ENCODE results near the gene METTL14.

The METTL14 gene

DNA sequence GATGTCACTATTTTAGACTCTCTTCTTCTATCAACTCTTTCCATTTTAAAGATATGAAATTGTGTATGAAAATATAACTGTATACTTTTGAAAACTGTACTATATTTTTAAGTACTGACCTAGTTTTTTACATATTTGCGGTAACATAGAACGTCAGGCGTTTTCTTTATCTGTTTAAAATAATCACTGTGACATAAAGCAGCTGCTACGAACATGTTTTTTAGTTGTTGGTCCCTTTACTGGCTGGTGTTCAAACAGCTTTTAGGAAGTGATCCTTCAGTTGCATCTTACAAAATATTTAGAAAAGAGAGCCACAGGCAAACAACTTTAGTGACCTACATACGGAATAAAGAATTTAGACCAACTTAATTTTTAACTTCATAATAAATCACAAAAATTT is 73.1 kb downstream of the METTL14 start:
- no peak overlapping the region for H3K4me3 ChIP-seq (ENCODE audit: low read length)
- no peak overlapping the region for H3K27ac ChIP-seq (ENCODE audit: low read length)
- WGBS (ENCODE audit: insufficient coverage, insufficient read length), result 100% methylated on average over 1 of the region's 5 CpGs
- H3K27me3 ChIP-seq (ENCODE audit: control insufficient read depth, insufficient read depth, low read length), result no peaks in the 10 kb centered on the region
- no peak for DNase-seq (ENCODE audit: low read depth, low spot score)
- no peaks in the 10 kb centered on the region for H3K4me1 ChIP-seq (ENCODE audit: control insufficient read depth, insufficient read depth, low read length)
- no peaks in the 10 kb centered on the region; the same call in 1 of the 2 replicates for H3K36me3 ChIP-seq (ENCODE audit: control insufficient read depth, insufficient read depth, low read length)
- H3K9me3 ChIP-seq (ENCODE audit: control insufficient read depth, insufficient read depth, low read length), result no peaks in the 10 kb centered on the region

DNA sequence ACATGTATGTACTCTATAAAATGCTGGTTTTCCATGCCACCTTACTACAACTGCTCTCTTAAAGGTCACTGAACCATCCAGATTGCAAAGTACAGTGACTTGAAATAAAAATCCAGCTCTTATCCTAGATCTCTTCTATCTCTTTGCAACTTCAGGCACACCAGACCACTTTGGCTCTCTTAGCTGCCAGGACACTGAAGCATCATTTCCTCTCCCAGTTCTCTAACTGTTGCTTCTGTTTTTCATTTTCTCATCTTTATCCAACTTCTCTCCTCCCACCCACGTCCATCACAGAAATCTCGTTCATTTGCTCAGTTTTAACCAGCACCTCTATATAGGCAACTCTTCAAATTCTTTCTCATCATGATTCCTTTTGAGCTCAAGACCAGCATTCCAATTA is 74.3 kb downstream of the METTL14 start:
- DNase-seq (ENCODE audit: low read depth, low spot score), result no peak
- Histone ChIP-seq H3K4me1 (ENCODE audit: control insufficient read depth, insufficient read depth, low read length) (no peaks in the 10 kb centered on the region), H3K27ac (ENCODE audit: low read length) (no peak overlapping the region), H3K4me3 (ENCODE audit: low read length) (no peak overlapping the region), H3K9me3 (ENCODE audit: control insufficient read depth, insufficient read depth, low read length) (no peaks in the 10 kb centered on the region), H3K27me3 (ENCODE audit: control insufficient read depth, insufficient read depth, low read length) (no peaks in the 10 kb centered on the region), H3K36me3 (ENCODE audit: control insufficient read depth, insufficient read depth, low read length) (no peaks in the 10 kb centered on the region; the same call in 1 of the 2 replicates)
- WGBS (ENCODE audit: insufficient coverage, insufficient read length), result 100% methylated on average over 2 of the region's 2 CpGs

DNA sequence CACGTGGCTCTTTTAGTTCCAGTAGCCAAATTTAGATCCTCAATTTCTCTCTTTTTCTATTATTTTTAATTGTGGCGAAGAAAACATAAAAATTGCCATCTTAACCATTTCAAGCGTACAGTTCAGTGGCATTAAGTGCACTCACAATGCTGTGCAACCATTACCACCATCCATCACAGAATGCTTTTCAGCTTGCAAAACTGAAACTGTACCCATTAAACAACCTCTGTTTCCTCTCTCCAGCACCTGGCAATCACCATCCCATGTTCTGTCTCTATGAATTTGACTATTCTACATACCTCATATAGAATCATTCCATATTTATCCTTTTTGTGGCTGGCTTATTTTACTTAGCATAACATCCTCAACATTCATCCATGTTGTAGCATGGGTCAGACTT is 74.9 kb downstream of the METTL14 start:
- Histone ChIP-seq H3K27ac (ENCODE audit: low read length) (no peak overlapping the region), H3K27me3 (ENCODE audit: control insufficient read depth, insufficient read depth, low read length) (no peaks in the 10 kb centered on the region), H3K4me1 (ENCODE audit: control insufficient read depth, insufficient read depth, low read length) (no peaks in the 10 kb centered on the region), H3K36me3 (ENCODE audit: control insufficient read depth, insufficient read depth, low read length) (no peaks in the 10 kb centered on the region; the same call in 1 of the 2 replicates), H3K4me3 (ENCODE audit: low read length) (no peak overlapping the region), H3K9me3 (ENCODE audit: control insufficient read depth, insufficient read depth, low read length) (no peaks in the 10 kb centered on the region)
- WGBS (ENCODE audit: insufficient coverage, insufficient read length), result no CpG with 5 or more reads among the region's 3 CpGs
- DNase-seq (ENCODE audit: low read depth, low spot score), result no peak

DNA sequence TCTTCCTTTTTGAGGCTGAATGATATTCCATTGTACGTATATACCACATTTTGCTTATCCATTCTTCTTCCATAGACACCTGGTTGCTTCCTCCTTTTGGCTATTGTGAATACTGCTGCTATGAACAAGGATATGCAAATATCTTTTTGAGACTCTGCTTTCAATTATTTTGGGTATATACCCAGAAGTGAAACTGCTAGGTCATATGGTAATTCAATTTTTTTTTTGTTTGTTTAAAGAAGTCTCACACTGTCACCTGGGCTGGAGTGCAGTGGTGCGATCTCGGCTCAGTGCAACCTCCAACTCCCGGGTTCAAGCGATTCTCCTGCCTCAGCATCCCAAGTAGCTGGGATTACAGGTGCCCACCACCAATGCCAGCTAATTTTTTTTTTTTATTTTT is 75.3 kb downstream of the METTL14 start:
- H3K36me3 ChIP-seq (ENCODE audit: control insufficient read depth, insufficient read depth, low read length), result no peaks in the 10 kb centered on the region; the same call in 1 of the 2 replicates
- WGBS (ENCODE audit: insufficient coverage, insufficient read length), result no CpG with 5 or more reads among the region's 5 CpGs
- no peaks in the 10 kb centered on the region for H3K9me3 ChIP-seq (ENCODE audit: control insufficient read depth, insufficient read depth, low read length)
- H3K27me3 ChIP-seq (ENCODE audit: control insufficient read depth, insufficient read depth, low read length), result no peaks in the 10 kb centered on the region
- DNase-seq (ENCODE audit: low read depth, low spot score), result no peak
- H3K4me3 ChIP-seq (ENCODE audit: low read length), result no peak overlapping the region
- H3K4me1 ChIP-seq (ENCODE audit: control insufficient read depth, insufficient read depth, low read length), result no peaks in the 10 kb centered on the region
- no peak overlapping the region for H3K27ac ChIP-seq (ENCODE audit: low read length)

DNA sequence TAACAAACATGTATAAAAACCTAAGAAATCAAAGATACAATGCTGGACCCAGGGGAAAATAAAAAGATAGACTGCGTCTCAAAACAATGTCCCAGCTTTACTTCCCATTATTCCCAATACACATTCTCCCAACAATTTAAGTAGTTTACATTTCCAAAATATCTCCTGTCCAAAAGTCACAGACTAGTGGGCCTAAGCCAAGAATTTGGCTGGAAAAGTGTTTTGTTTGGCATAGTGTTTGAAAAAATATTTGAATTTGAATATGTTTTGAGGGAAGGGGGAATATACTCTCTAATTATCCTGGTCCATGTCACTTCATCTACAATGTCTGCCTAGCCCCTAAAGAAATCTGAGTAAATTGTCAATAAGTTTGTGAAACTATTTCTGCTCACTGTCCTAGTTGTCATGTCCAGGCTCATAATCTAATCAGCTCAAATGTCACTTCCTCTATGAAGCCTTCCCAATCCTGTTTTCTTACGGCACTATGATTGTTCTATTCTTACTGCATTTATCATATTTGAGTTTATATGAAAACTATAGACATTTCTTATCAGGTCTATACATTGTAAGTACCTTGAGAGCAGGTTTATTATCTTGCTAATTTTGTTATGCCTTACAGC is 76.3 kb downstream of the METTL14 start:
- DNase-seq (ENCODE audit: low read depth, low spot score), result no peak
- no peaks in the 10 kb centered on the region for H3K27me3 ChIP-seq (ENCODE audit: control insufficient read depth, insufficient read depth, low read length)
- H3K4me3 ChIP-seq (ENCODE audit: low read length), result no peak overlapping the region
- WGBS (ENCODE audit: insufficient coverage, insufficient read length), result no CpG with 5 or more reads among the region's 2 CpGs
- no peak overlapping the region for H3K27ac ChIP-seq (ENCODE audit: low read length)
- no peaks in the 10 kb centered on the region for H3K9me3 ChIP-seq (ENCODE audit: control insufficient read depth, insufficient read depth, low read length)
- H3K36me3 ChIP-seq (ENCODE audit: control insufficient read depth, insufficient read depth, low read length), result peaks cover under 1% of the 10 kb centered on the region; the same call in 1 of the 2 replicates
- no peaks in the 10 kb centered on the region for H3K4me1 ChIP-seq (ENCODE audit: control insufficient read depth, insufficient read depth, low read length)

DNA sequence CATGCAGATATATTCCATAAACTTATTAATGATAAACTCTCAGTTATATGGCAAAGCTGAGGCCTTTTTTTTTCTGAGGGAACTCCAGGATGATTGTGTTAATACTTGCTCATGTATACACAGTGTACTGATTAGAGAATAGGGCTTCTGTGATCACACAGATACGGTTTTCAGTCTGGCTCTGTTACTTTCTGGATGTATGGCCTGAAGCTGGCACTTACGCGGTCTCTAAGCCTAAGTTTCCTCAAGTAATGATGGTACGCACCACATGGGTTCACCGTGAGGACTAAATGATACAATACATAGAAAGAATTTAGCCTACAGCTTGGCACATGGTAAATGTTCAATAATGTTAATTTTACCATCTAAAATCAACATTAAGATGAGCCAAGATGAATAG is 77.0 kb downstream of the METTL14 start:
- DNase-seq (ENCODE audit: low read depth, low spot score), result no peak
- Histone ChIP-seq H3K4me1 (ENCODE audit: control insufficient read depth, insufficient read depth, low read length) (no peaks in the 10 kb centered on the region; the same call in 1 of the 2 replicates), H3K27me3 (ENCODE audit: control insufficient read depth, insufficient read depth, low read length) (no peaks in the 10 kb centered on the region), H3K36me3 (ENCODE audit: control insufficient read depth, insufficient read depth, low read length) (peaks cover 6% of the 10 kb centered on the region; the same call in 1 of the 2 replicates), H3K4me3 (ENCODE audit: low read length) (no peak overlapping the region), H3K9me3 (ENCODE audit: control insufficient read depth, insufficient read depth, low read length) (no peaks in the 10 kb centered on the region), H3K27ac (ENCODE audit: low read length) (no peak overlapping the region)
- WGBS (ENCODE audit: insufficient coverage, insufficient read length), result no CpG with 5 or more reads among the region's 5 CpGs

DNA sequence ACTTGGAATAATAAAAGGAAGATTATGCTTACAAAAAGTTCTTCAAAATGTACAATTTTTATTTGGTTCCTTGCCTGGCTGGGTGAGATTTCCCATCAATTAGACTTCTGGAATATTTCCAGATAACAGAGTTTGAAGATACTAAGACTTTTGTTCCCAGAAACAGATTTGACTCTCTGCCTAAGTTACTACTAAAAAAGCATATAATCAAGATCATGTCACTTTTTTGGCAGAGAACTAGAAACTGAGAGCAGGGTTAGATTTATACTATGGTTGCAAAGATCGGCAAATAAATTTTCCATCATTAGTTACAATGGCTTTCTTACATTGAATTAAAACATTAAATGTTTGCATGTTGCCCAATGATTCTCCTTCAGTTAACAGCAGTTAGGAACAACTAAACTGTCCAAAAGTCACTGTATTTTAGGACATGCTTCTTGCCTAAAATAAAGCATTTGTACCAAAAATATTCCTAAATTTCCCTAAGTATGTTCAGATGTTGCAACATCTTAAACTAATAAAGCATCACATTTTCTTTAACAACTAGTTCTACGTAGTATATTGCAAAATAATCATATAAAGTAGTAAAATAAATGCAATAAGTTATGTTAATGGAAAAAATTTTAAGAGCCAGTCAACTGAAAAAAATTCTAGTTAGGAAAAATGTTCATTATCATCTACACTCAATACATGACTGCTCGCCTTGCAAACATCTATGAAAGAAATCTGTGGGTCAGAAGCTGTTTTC is 77.7 kb downstream of the METTL14 start:
- no peaks in the 10 kb centered on the region for H3K27me3 ChIP-seq (ENCODE audit: control insufficient read depth, insufficient read depth, low read length)
- H3K4me3 ChIP-seq (ENCODE audit: low read length), result no peak overlapping the region
- DNase-seq (ENCODE audit: low read depth, low spot score), result no peak
- H3K36me3 ChIP-seq (ENCODE audit: control insufficient read depth, insufficient read depth, low read length), result peaks cover 7% of the 10 kb centered on the region; the same call in 1 of the 2 replicates
- no peaks in the 10 kb centered on the region for H3K9me3 ChIP-seq (ENCODE audit: control insufficient read depth, insufficient read depth, low read length)
- no peak overlapping the region for H3K27ac ChIP-seq (ENCODE audit: low read length)
- no peaks in the 10 kb centered on the region; the same call in 1 of the 2 replicates for H3K4me1 ChIP-seq (ENCODE audit: control insufficient read depth, insufficient read depth, low read length)
- WGBS (ENCODE audit: insufficient coverage, insufficient read length), result no CpG with 5 or more reads among the region's 3 CpGs
